OCI-M2 (cell line): ENCODE measurements around the gene IL11.
"Not testable (repeated sequence)": the region's sequence is repeated elsewhere in the genome, so short reads cannot be mapped to it uniquely, and the experiment has no call there.

Source experiments
- DNase-seq: peaks from one replicate; lab custom pipeline; 2025; ENCODE audit not compliant: unreplicated experiment; lab: John Stamatoyannopoulos, UW

The IL11 gene

DNA sequence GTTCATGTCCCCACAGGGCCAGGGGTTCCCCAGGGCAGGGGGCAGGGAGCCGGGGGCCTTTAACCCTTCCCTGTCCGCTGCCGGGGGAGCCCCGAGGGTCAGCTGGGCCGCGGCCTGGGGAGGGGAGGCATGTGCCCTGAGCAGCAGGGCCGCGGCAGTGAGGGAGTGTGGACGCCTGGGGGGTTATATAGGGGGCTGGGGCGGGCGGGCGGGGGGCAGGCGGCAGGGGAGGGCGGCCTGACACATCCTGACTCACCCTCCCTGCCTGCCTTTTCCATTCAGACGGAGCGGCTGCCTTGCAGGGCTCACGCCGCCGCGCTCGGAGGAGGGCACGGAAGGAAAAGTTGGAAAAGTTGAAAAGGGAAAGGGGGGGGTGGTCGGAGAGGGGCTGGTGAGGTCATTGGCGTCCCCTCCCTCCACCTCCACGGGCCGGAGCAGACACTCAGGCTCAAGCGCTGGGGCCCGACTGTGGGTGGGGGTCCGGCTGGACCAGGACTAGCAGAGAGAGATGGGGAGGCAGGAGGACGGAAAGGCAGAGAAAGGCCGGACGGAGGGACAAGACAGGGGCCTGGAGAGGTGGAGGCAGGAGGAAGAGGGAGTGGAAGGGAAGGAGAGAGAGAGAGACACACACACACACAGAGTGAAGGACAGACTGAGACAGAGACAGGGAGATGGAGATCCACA is at the start of gene IL11:
IL11 (minus strand) TSS at position 159 of the 684 bp plus-strand sequence; CDS start at position 6, 153 bp downstream.
- no peak for DNase-seq

DNA sequence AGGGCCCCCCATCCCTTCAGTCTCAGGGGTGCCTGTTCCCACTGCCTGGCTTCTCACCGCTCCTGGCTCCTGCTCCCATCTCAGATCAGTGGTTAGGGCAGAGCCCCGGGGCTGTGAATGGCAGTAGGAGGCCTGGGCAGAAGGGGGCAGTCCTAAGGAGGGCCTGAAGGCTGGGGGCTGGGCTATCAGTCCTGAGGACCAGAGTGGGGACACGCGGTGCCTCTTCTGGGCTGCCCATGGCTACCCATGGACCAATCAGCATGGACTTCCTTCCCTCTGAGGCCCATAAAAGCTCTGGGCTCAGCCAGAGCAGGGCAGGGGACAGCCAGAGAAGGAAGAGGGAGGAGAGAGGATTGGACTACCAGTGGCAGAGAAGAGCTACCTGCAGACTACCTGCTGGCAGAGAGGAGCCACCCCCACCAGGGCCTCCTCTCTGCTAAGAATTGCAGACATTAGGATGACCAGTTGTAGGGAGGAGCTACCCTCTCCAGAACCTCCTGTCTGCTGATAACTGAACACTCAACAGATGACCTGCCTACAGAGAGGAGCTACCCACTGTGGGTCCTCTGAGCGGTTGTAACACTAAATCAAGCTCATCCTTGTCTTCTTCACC is 49.5 kb upstream of the IL11 start:
- no peak for DNase-seq

DNA sequence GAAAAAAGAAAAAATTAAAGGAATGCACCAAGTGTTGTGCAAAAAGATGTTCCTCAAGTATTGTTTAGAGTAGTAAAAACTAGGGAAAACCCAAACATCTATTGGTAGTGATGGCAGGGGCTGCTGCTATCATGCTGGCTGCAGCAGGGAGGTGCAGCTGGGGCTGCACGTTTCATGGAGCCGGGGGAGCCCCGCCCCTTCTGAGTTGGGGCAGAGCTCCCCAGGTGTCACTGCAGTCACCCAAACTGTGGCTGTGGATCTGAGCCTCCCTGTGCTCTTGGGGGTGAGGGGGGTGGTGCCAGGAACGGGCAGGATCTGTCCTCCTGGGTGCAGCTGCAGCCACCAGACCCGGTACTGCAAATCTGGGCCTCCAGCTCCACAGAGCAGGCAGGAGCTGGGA is 48.8 kb upstream of the IL11 start:
- no peak for DNase-seq

- DNase-seq, result no peak
Observed at GRCh38 chr19:55418185-55418584, 47.9 kb upstream of the IL11 start.

GRCh38 chr19:55410168-55410567 is 39.9 kb upstream of the IL11 start:
- DNase-seq, result no peak

DNA sequence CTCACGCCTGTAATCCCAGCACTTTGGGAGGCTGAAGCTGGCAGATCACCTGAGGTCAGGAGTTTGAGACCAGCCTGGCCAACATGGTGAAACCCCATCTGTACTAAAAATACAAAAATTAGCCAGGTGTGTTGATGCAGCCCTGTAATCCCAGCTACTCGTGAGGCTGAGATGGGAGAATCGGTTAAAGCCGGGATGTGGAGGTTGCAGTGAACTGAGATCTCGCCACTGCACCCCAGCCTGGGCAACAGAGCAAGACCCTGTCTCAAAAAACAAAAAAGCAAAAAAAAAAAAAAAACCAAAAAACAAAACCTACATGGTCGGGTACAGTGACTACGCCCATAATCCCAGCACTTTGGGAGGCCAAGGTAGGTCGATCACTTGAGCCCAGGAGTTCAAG is 38.9 kb upstream of the IL11 start:
- not testable (repeated sequence) for DNase-seq

- DNase-seq, result no peak
Observed at GRCh38 chr19:55408533-55408872, 38.2 kb upstream of the IL11 start.

- DNase-seq, result peak; percentile 95
Observed at GRCh38 chr19:55407800-55408532, 37.7 kb upstream of the IL11 start.

DNA sequence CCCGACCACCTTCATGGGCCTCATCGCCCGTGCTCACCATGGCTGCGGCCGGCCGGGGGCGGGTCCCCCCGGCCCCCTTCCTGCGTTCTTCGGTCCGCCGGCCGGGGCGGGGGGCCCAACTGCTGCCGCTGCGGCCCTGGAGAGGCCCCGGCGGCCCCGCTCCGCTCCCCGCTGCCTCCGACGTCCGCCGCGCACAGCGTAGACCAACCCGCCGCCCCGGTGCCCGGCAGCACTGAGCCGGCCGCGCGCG is 37.2 kb upstream of the IL11 start, which contains the start of gene UBE2S:
UBE2S (minus strand) TSS at position 239 of the 250 bp plus-strand sequence; CDS start at position 40, 199 bp downstream.
- DNase-seq, result not testable (repeated sequence)

GRCh38 chr19:55406826-55407549 is 36.7 kb upstream of the IL11 start:
- no peak for DNase-seq

GRCh38 chr19:55406091-55406825 is 36.0 kb upstream of the IL11 start:
- DNase-seq, result no peak

DNA sequence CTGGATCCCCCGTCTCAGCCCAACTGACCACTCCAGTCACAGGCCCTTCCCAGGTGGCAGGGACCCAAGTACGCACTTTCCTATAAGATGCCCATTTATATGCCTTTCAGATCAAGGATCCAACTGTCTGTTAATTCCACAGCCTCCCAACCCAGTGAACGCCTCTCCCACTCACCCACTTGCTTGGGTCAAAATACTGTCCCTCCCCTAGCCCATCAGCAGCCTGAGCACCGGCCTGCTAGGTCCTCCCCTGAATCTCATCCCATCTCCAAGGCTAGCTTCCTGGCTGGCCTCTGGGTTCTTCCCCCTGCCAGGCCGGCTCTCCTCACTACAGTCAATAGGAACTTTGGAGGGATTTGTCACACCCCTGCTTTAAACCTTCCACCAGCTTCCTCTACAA is 35.4 kb upstream of the IL11 start:
- DNase-seq, result no peak

GRCh38 chr19:55402509-55402908 is 32.2 kb upstream of the IL11 start:
- DNase-seq, result no peak

GRCh38 chr19:55401390-55401789 is 31.1 kb upstream of the IL11 start:
- DNase-seq, result not testable (repeated sequence)

GRCh38 chr19:55400281-55401087 is 30.2 kb upstream of the IL11 start:
- DNase-seq, result no peak

- no peak for DNase-seq
Observed at GRCh38 chr19:55398200-55398925, 28.1 kb upstream of the IL11 start.

DNA sequence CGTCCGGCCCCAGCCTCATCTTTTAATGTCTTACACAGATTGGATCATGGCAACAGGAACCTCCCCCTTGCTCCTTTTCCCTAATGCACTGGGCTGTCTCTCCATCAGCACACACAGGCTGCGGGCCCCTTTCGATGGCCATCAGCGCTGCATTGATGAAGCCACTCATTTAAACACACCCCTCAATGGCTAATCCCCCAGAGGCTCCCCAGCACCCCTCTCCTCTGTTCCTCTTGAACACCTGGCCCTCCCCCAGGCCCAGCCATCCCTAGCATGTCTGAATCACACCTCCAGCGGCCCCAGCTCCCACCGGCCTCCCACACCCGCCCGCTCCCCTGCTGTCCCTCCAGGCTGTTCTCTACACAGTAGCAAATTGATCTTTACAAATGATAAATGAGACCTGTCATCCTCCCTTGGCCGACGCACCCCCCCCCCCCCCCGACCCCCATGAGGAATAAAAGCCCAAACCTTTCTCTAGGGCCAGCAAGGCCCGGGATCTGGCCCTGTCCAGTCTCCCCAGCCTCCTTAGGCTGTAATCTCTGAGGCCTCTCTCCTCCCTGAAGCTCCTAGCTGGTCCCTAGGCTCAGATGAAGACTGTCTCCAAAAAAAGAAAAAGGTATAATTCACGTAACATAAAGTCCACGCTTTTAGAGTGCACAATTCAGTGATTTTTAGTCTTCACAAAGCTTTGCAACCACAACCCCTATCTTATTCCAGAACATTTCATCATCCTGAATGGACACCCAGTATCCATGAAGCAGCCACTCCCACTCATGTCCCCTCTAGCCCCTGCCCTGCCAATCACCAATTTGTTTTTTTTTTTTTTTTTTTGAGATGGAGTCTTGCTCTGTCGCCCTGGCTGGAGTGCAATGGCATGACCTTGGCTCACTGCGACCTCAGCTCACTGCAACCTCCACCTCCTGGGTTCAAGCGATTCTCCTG is 22.8 kb upstream of the IL11 start:
- no peak for DNase-seq
